GM12878 (cell line): ENCODE data around the gene SLX4IP. TPM values are rescaled to one million over a fixed set of nuclear protein-coding genes. Genes with fewer than 3 reads are reported as not detected.
A peak's percentile ranks its signal among the peaks of the same experiment; 100 is the strongest.

Experiments used
- ASH2L ChIP-seq: fragments of 300-600, 200-600 bp; sonication (generic); IDR thresholded peaks from 2 replicates; pipeline ENCODE4 v1.6.1; 2017; ENCODE audit warnings: low read depth, mild to moderate bottlenecking, borderline replicate concordance
- ATF7 ChIP-seq: fragments of 450-650 bp; IDR thresholded peaks from 2 replicates; pipeline ENCODE4 v1.6.1; 2016; ENCODE audit warnings: low read depth, mild to moderate bottlenecking
- CBX5 ChIP-seq: sonication (generic); IDR thresholded peaks from 2 replicates; pipeline ENCODE4 v1.6.1; 2016; ENCODE audit warnings: low read depth, moderate library complexity, mild to moderate bottlenecking, inconsistent platforms
- CHD2 ChIP-seq: IDR thresholded peaks from 2 replicates; pipeline ENCODE4 v1.6.1; 2011; ENCODE audit warnings: low read depth, low read length, improper control_type of control experiment, borderline replicate concordance
- IKZF2 ChIP-seq, 2 experiments: fragments of 450-650 bp; IDR thresholded peaks; 2 replicates each; pipeline ENCODE4 v1.6.1; 2017; ENCODE audit warnings: mild to moderate bottlenecking in 2 of 2, moderate library complexity in 2 of 2
- IRF4 ChIP-seq: IDR thresholded peaks from 2 replicates; pipeline ENCODE4 v1.6.1; 2011; ENCODE audit warnings: low read depth, low read length
- MLLT1 ChIP-seq: fragments of 450-650 bp; IDR thresholded peaks from 2 replicates; pipeline ENCODE4 v1.6.1; 2016; ENCODE audit warnings: mild to moderate bottlenecking
- MTA2 ChIP-seq: fragments of 450-650 bp; IDR thresholded peaks from 2 replicates; pipeline ENCODE4 v1.6.1; 2016; ENCODE audit warnings: low read depth, mild to moderate bottlenecking, moderate library complexity
- PAX5 ChIP-seq: IDR thresholded peaks from 2 replicates; pipeline ENCODE4 v1.6.1; 2011; ENCODE audit warnings: low read depth, low read length, borderline replicate concordance
- POU2F2 ChIP-seq: IDR thresholded peaks from 3 replicates; pipeline ENCODE4 v1.6.1; 2011; ENCODE audit warnings: low read depth, mild to moderate bottlenecking, low read length, borderline replicate concordance
- RELB ChIP-seq: fragments of 450-650 bp; IDR thresholded peaks from 2 replicates; pipeline ENCODE4 v1.6.1; 2017; ENCODE audit warnings: low read depth, mild to moderate bottlenecking, moderate library complexity
- TCF12 ChIP-seq: IDR thresholded peaks from 2 replicates; pipeline ENCODE4 v1.6.1; 2011; ENCODE audit warnings: low read depth, mild to moderate bottlenecking, low read length
- polyA plus RNA-seq, 11 experiments: library from polyadenylated mRNA; depleted of rRNA in 4 of 11; unstranded in 6 of 11; stranded (reverse) in 5 of 11; fragments of >200 nt; fragmentation: Nextera tagmentation in 4 of 11; fragmentation: Illumina TruSeq in 1 of 11; extraction: Ambion mirVana in 4 of 11; extraction: Trizol in 1 of 11; gene quantifications; 1 replicate in 1 of 11; 2 replicates in 10 of 11; pipeline versions ENCODE4 v1.2.1 to v1.2.3, GENCODE V29; 2011 to 2016; ENCODE audit warnings: inconsistent platforms in 2 of 11, missing spikeins in 2 of 11, low read depth in 1 of 11
- total RNA-seq, 4 experiments: library from RNA; depleted of rRNA in 3 of 4; stranded (reverse); fragments of >200 nt in 3 of 4; fragmentation: Illumina TruSeq in 1 of 4; extraction: Trizol in 1 of 4; gene quantifications; 2 replicates each; pipeline versions ENCODE4 v1.2.1 to v1.2.3, GENCODE V29; 2013 to 2021

SLX4IP gene
- total and polyA plus RNA-seq, 10 of the 15 experiments (the other 5 are each of a cell fraction or from before 2014, with no cell fraction given), result 2.2 to 11.0 (median 6.3) TPM

GRCh38 chr20:10654630-10655029 is 219.5 kb downstream of the SLX4IP start (continued):
- no peak for TF ChIP-seq CHD2
- no peak for TF ChIP-seq ASH2L
- TF ChIP-seq MTA2, result 0 out of 2 replicates have a peak, but pooled peaks have one; percentile 17
- TF ChIP-seq IKZF2 (IDR thresholded peaks at IDR 0.05), result peak; percentile 48 to 51; a peak in 2 of 4 replicates
- TF ChIP-seq RELB, result peak; percentile 56; the same call in 1 of the 2 replicates
- TF ChIP-seq IRF4, result 0 out of 2 replicates have a peak, but pooled peaks have one; percentile 19
- peak; percentile 88; the same call in 1 of the 2 replicates for TF ChIP-seq PAX5
- 0 out of 2 replicates have a peak, but pooled peaks have one; percentile 22 for TF ChIP-seq TCF12
- TF ChIP-seq ATF7, result 0 out of 2 replicates have a peak, but pooled peaks have one; percentile 14
- TF ChIP-seq CBX5, result 0 out of 2 replicates have a peak, but pooled peaks have one; percentile 25
- 0 out of 2 replicates have a peak, but pooled peaks have one; percentile 14 for TF ChIP-seq MLLT1
- TF ChIP-seq POU2F2, result peak; percentile 96
